ENCODE results near the gene GUK1. TPM values are rescaled to one million over a fixed set of nuclear protein-coding genes. Genes with fewer than 3 reads are reported as not detected.
A peak's percentile ranks its signal among the peaks of the same experiment; 100 is the strongest.

The GUK1 gene
- total and polyA plus RNA-seq, 2 experiments from 2014 or later = 87.5 to 121 TPM

GRCh38 chr1:228107636-228108035 is 32.4 kb upstream of the GUK1 start:
- H3K27ac Mint-ChIP-seq = no peak overlapping the region
- H3K9me2 ChIP-seq (ENCODE audit: insufficient read depth) = no peaks in the 10 kb centered on the region
- peaks cover 16% of the 10 kb centered on the region for H3K4me1 Mint-ChIP-seq
- peaks cover 8% of the 10 kb centered on the region for H3K79me2 ChIP-seq (replicated peaks; ENCODE audit: insufficient read depth)
- H2AFZ ChIP-seq = no peak overlapping the region
- no peaks in the 10 kb centered on the region; the same call in 2 of the 3 replicates for H3K9me3 Mint-ChIP-seq
- TF ChIP-seq STAT1 (IDR thresholded peaks at IDR 0.05; ENCODE audit: unreplicated experiment) (no peak), REST (IDR thresholded peaks at IDR 0.05; ENCODE audit: unreplicated experiment) (no peak), EZH2 (IDR thresholded peaks at IDR 0.05; ENCODE audit: low read depth, unreplicated experiment) (no peak), EZH2phosphoT487 (IDR thresholded peaks at IDR 0.05; ENCODE audit: unreplicated experiment) (no peak), ZNF114 (CRISPR knock-in tag; IDR thresholded peaks at IDR 0.05) (no peak)
- H3K4me2 ChIP-seq = no peak overlapping the region
- ATAC-seq = no peak
- H3K27ac ChIP-seq (ENCODE audit: low read depth) = no peak overlapping the region
- no peaks in the 10 kb centered on the region; the same call in 1 of the 2 replicates for H4K20me1 ChIP-seq (replicated peaks; ENCODE audit: insufficient read depth)
- H3K36me3 ChIP-seq (ENCODE audit: insufficient read depth) = no peaks in the 10 kb centered on the region
- H3K4me3 ChIP-seq = no peak overlapping the region
- peaks cover 8% of the 10 kb centered on the region; the same call in 2 of the 3 replicates for H3K36me3 Mint-ChIP-seq (ENCODE audit: low read depth)
- peaks cover 10% of the 10 kb centered on the region; the same call in 1 of the 2 replicates for H3K27me3 ChIP-seq (ENCODE audit: insufficient read depth)
- 0 out of 2 replicates have a peak, but pooled peaks cover 2% of the 10 kb centered on the region for H3F3A ChIP-seq (replicated peaks; ENCODE audit: low read depth)
- H3K27me3 Mint-ChIP-seq (ENCODE audit: insufficient read depth, low read depth, poor library complexity) = peaks cover 24% of the 10 kb centered on the region
- peaks cover 7% of the 10 kb centered on the region; the same call in 1 of the 2 replicates for H3K4me1 ChIP-seq (ENCODE audit: insufficient read depth)
- no peak for DNase-seq (ENCODE audit: low spot score)
- H3K4me3 Mint-ChIP-seq = peak overlapping the region; percentile 93

GRCh38 chr1:228108055-228108690 is 31.9 kb upstream of the GUK1 start:
- H3K79me2 ChIP-seq (replicated peaks; ENCODE audit: insufficient read depth) = peaks cover 8% of the 10 kb centered on the region
- H3K27ac Mint-ChIP-seq = peak overlapping the region; percentile 93; the same call in 1 of the 2 replicates
- DNase-seq (ENCODE audit: low spot score) = no peak
- H3K36me3 Mint-ChIP-seq (ENCODE audit: low read depth) = peaks cover 8% of the 10 kb centered on the region; the same call in 2 of the 3 replicates
- H3K36me3 ChIP-seq (ENCODE audit: insufficient read depth) = no peaks in the 10 kb centered on the region
- no peaks in the 10 kb centered on the region; the same call in 2 of the 3 replicates for H3K9me3 Mint-ChIP-seq
- peaks cover 22% of the 10 kb centered on the region for H3K27me3 Mint-ChIP-seq (ENCODE audit: insufficient read depth, low read depth, poor library complexity)
- H3K9me2 ChIP-seq (ENCODE audit: insufficient read depth) = no peaks in the 10 kb centered on the region
- peaks cover 16% of the 10 kb centered on the region for H3K4me1 Mint-ChIP-seq
- H3K4me3 Mint-ChIP-seq = peak overlapping the region; percentile 93
- H2AFZ ChIP-seq = no peak overlapping the region
- no peak overlapping the region for H3K27ac ChIP-seq (ENCODE audit: low read depth)
- peaks cover 7% of the 10 kb centered on the region; the same call in 1 of the 2 replicates for H3K4me1 ChIP-seq (ENCODE audit: insufficient read depth)
- TF ChIP-seq ZNF114 (CRISPR knock-in tag; IDR thresholded peaks at IDR 0.05) = no peak
- no peak for TF ChIP-seq EZH2 (IDR thresholded peaks at IDR 0.05; ENCODE audit: low read depth, unreplicated experiment)
- no peak for TF ChIP-seq REST (IDR thresholded peaks at IDR 0.05; ENCODE audit: unreplicated experiment)
- no peak for TF ChIP-seq JUNB (IDR thresholded peaks at IDR 0.05; ENCODE audit: unreplicated experiment)
- no peak for TF ChIP-seq EZH2phosphoT487 (IDR thresholded peaks at IDR 0.05; ENCODE audit: unreplicated experiment)
- TF ChIP-seq ETS1 (IDR thresholded peaks at IDR 0.05) = no peak
- H3K27me3 ChIP-seq (ENCODE audit: insufficient read depth) = peaks cover 10% of the 10 kb centered on the region; the same call in 1 of the 2 replicates
- no peak for ATAC-seq
- H3K4me3 ChIP-seq = peak overlapping the region; percentile 97
- H3K4me2 ChIP-seq = peak overlapping the region; percentile 94
- H3F3A ChIP-seq (replicated peaks; ENCODE audit: low read depth) = 0 out of 2 replicates have a peak, but pooled peaks cover 2% of the 10 kb centered on the region
- no peaks in the 10 kb centered on the region; the same call in 1 of the 2 replicates for H4K20me1 ChIP-seq (replicated peaks; ENCODE audit: insufficient read depth)

Measured in GM23338 (cell line).